HepG2 (cell line): ENCODE data around the gene KCNA4. TPM values are rescaled to one million over a fixed set of nuclear protein-coding genes. Genes with fewer than 3 reads are reported as not detected.

Source experiments
- ATAC-seq: fragments of 200-7000 bp; cut with Tn5 transposase; 3 replicates; pipeline ENCODE4 v1.9.1; 2020; ENCODE audit warnings: mild to moderate bottlenecking, moderate library complexity
- BruUV-seq: library from RNA; stranded (reverse); fragments of 400-500 nt; replicated peaks from 2 replicates; lab custom pipeline; 2021; lab: Mats Ljungman, UMichigan
- CTCF ChIA-PET: fragments of 300-600 bp; formaldehyde crosslinking; extraction: SDS; loops from one replicate; lab custom pipeline; 2021; ENCODE audit warnings: low total read pairs, inconsistent platforms, low intra/inter-chr PET ratio; lab: Yijun Ruan, JAX
- POLR2A ChIA-PET: fragments of 350-600 bp; sonication (Branson Sonifier 250); formaldehyde crosslinking; loops from one replicate; lab custom pipeline; 2020; ENCODE audit warnings: antibody characterized with exemption, inconsistent platforms; lab: Yijun Ruan, JAX
- DNase-seq: peaks from one replicate; pipeline ENCODE4 v3.0.0-alpha.2; 2015; ENCODE audit warnings: low spot score
- FAIRE-seq: peaks from 3 replicates; lab custom pipeline; 2011; peaks lifted over from hg19 to GRCh38; lab: Jason Lieb, UNC
- H2AFZ ChIP-seq: one replicate; pipeline ENCODE4 v1.6.1; 2011; ENCODE audit warnings: low read length, inconsistent platforms
- H3K27ac ChIP-seq: fragments of 300-600 bp; 3 replicates; pipeline ENCODE4 v1.8.0; 2011; ENCODE audit warnings: mixed run types, mild to moderate bottlenecking, mixed read lengths, low read length, inconsistent platforms; ENCODE audit not compliant: insufficient read depth; ENCODE audit errors: extremely low read length
- H3K27me3 ChIP-seq, 2 experiments: fragments of 200-600 bp in 1 of 2; 2 replicates in 1 of 2; 3 replicates in 1 of 2; pipeline versions ENCODE4 v1.6.0 to v1.8.0; 2011; ENCODE audit warnings: low read length in 2 of 2, mild to moderate bottlenecking in 2 of 2, moderate library complexity in 2 of 2, inconsistent platforms in 1 of 2; ENCODE audit not compliant: insufficient read depth in 2 of 2, control insufficient read depth in 1 of 2
- H3K36me3 ChIP-seq, 2 experiments: fragments of 200-600 bp in 1 of 2; replicated peaks in 1 of 2; 2 replicates in 1 of 2; 3 replicates in 1 of 2; pipeline versions ENCODE4 v1.5.1 to v1.8.0; 2011; ENCODE audit warnings: low read length in 2 of 2, inconsistent platforms in 1 of 2; ENCODE audit not compliant: insufficient read depth in 2 of 2, control insufficient read depth in 1 of 2
- H3K4me1 ChIP-seq: 2 replicates; pipeline ENCODE4 v1.5.1; 2012; ENCODE audit warnings: low read length, inconsistent platforms; ENCODE audit not compliant: insufficient read depth
- H3K4me2 ChIP-seq: 2 replicates; pipeline ENCODE4 v1.6.0; 2011; ENCODE audit warnings: low read depth, low read length, inconsistent platforms
- H3K4me3 ChIP-seq, 3 experiments: fragments of 200-600 bp in 1 of 3; sonication (generic), shearing (Covaris generic) in 1 of 3; replicated peaks in 1 of 3; 2 replicates each; pipeline ENCODE4 v1.5.1; 2011 to 2016; ENCODE audit warnings: low read length in 3 of 3, inconsistent platforms in 2 of 3, low read depth in 2 of 3, mild to moderate bottlenecking in 2 of 3, control low read depth in 1 of 3, mixed read lengths in 1 of 3; ENCODE audit not compliant: insufficient read depth in 1 of 3
- H3K79me2 ChIP-seq: one replicate; pipeline ENCODE4 v1.6.1; 2011; ENCODE audit warnings: low read length, inconsistent platforms; ENCODE audit not compliant: insufficient read depth
- H3K9ac ChIP-seq: 2 replicates; pipeline ENCODE4 v1.6.0; 2011; ENCODE audit warnings: mild to moderate bottlenecking, low read depth, low read length, inconsistent platforms; ENCODE audit not compliant: insufficient read depth
- H3K9me3 ChIP-seq: 2 replicates; pipeline ENCODE4 v1.5.1; 2012; ENCODE audit warnings: mild to moderate bottlenecking, low read length
- H4K20me1 ChIP-seq: 2 replicates; pipeline ENCODE4 v1.6.0; 2011; ENCODE audit warnings: inconsistent platforms, mild to moderate bottlenecking, low read length, moderate library complexity; ENCODE audit not compliant: insufficient read depth
- ATF1 ChIP-seq: IDR thresholded peaks from 2 replicates; pipeline ENCODE4 v1.6.1; 2016; ENCODE audit warnings: mild to moderate bottlenecking, control low read depth
- HDAC6 ChIP-seq: fragments of 200-600 bp; sonication (generic); IDR thresholded peaks from 2 replicates; pipeline ENCODE4 v1.7.0; 2017; ENCODE audit warnings: mild to moderate bottlenecking, antibody characterized with exemption, low read length, low read depth
- IKZF4 ChIP-seq: sonication (generic); formaldehyde crosslinking; IDR thresholded peaks from 2 replicates; pipeline ENCODE4 v1.5.1; 2020; ENCODE audit warnings: borderline replicate concordance, mild to moderate bottlenecking, low read depth, missing genetic modification reagents; ENCODE audit errors: not compliant biosample characterization
- NFRKB ChIP-seq: fragments of 450-650 bp; IDR thresholded peaks from 2 replicates; pipeline ENCODE4 v1.6.1; 2017
- NR2F2 ChIP-seq: IDR thresholded peaks from 2 replicates; pipeline ENCODE4 v1.6.1; 2012; ENCODE audit warnings: low read depth, inconsistent platforms, borderline replicate concordance
- SMYD3 ChIP-seq: sonication (generic); formaldehyde crosslinking; IDR thresholded peaks from 2 replicates; pipeline ENCODE4 v1.8.1; 2023; ENCODE audit warnings: mild to moderate bottlenecking, missing genetic modification reagents
- ZNF124 ChIP-seq: sonication (generic); formaldehyde crosslinking; IDR thresholded peaks from 2 replicates; pipeline ENCODE4 v1.4.0; 2020; ENCODE audit warnings: missing genetic modification reagents
- ZNF607 ChIP-seq: sonication (generic); formaldehyde crosslinking; IDR thresholded peaks from 2 replicates; pipeline ENCODE4 v1.5.1; 2020; ENCODE audit warnings: missing genetic modification reagents, mild to moderate bottlenecking, borderline replicate concordance
- ZNF674 ChIP-seq: sonication (generic); formaldehyde crosslinking; IDR thresholded peaks from 2 replicates; pipeline ENCODE4 v1.5.0; 2020; ENCODE audit warnings: low read depth, mild to moderate bottlenecking, missing genetic modification reagents
- ZSCAN12 ChIP-seq: sonication (generic); formaldehyde crosslinking; IDR thresholded peaks from 2 replicates; pipeline ENCODE4 v1.9.0; 2021; ENCODE audit warnings: mild to moderate bottlenecking, missing genetic modification reagents
- WGBS: methylation state at CpG from one replicate; pipeline ENCODE4 v1.1.6; 2017; ENCODE audit warnings: low lambda C conversion rate; 5-methylcytosine and 5-hydroxymethylcytosine counted together
- in situ Hi-C: cut with HindIII; loops from 2 replicates; pipeline ENCODE4 v1.10.0; 2017; ENCODE audit warnings: low pct_unique_long_range_greater_than_20kb; ENCODE audit not compliant: extremely low pct_ligation_motif_present
- intact Hi-C: fragments of 100-400 bp; cut with micrococcal nuclease; formaldehyde crosslinking; loops from one replicate; pipeline ENCODE4 v1.10.0; 2022; ENCODE audit not compliant: unreplicated experiment
- polyA plus RNA-seq, 8 experiments: library from polyadenylated mRNA; depleted of rRNA in 3 of 8; stranded (reverse) in 7 of 8; unstranded in 1 of 8; fragments of >200 nt; fragmentation: Illumina TruSeq in 4 of 8; extraction: Trizol in 4 of 8; gene quantifications; 2 replicates each; pipeline versions ENCODE4 v1.2.1 to v1.2.3, GENCODE V29; 2011 to 2016; ENCODE audit warnings: low read depth in 4 of 8, missing spikeins in 1 of 8, mixed read lengths in 1 of 8; ENCODE audit not compliant: insufficient read depth in 1 of 8
- total RNA-seq, 5 experiments: library from RNA; depleted of rRNA; stranded (reverse); fragments of >200 nt; fragmentation: Illumina TruSeq; extraction: Trizol; gene quantifications; 2 replicates each; pipeline ENCODE4 v1.2.3, GENCODE V29; 2016; ENCODE audit warnings: low read depth in 1 of 5
- TF ChIP-seq, protein P1 (sequence below): sonication (generic); formaldehyde crosslinking; IDR thresholded peaks from 2 replicates; pipeline ENCODE4 v1.4.0; 2020; ENCODE audit warnings: missing genetic modification reagents
- TF ChIP-seq, protein P2 (sequence below): sonication (generic); formaldehyde crosslinking; IDR thresholded peaks from 2 replicates; pipeline ENCODE4 v1.4.0; 2020; ENCODE audit warnings: missing genetic modification reagents
- TF ChIP-seq, protein P3 (sequence below): sonication (generic); formaldehyde crosslinking; IDR thresholded peaks from 2 replicates; pipeline ENCODE4 v1.4.0; 2020; ENCODE audit warnings: missing genetic modification reagents, low read depth, mild to moderate bottlenecking, borderline replicate concordance
- TF ChIP-seq, protein P4 (sequence below): sonication (generic); formaldehyde crosslinking; IDR thresholded peaks from 2 replicates; pipeline ENCODE4 v1.5.0; 2020; ENCODE audit warnings: mild to moderate bottlenecking, missing genetic modification reagents

KCNA4 gene
- total and polyA plus RNA-seq, 2 of the 13 experiments (the other 11 are each of a cell fraction or from before 2014, with no cell fraction given) = not detected

DNA sequence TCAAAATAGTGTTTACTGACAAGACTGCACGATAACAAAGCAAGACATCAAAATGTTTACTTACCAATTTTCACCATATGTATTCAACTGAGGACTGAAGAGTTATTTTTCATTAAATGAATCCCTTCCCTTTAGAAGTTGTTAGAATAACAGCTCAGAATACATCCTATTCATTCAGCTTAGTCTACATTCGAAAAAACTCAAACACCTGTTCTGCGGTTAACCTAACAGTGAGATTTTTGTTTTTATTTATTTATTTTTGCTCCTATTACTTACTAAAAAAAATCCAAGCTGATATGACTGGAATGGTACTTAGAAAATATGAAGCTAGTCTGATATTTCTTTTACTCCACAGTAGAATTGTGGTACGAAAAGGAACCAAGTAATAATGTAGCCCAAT lies 10.0 kb downstream of the KCNA4 start:
- CTCF ChIA-PET = no interaction called here
- H3K36me3 ChIP-seq = no peaks in the 10 kb centered on the region
- no peaks in the 10 kb centered on the region; a peak in 2 of 5 replicates for H3K27me3 ChIP-seq
- no peaks in the 10 kb centered on the region for H4K20me1 ChIP-seq
- ATAC-seq (no peak), FAIRE-seq (no peak), DNase-seq (no peak)
- no peak overlapping the region for H3K4me2 ChIP-seq
- POLR2A ChIA-PET = no interaction called here
- no peaks in the 10 kb centered on the region for H3K79me2 ChIP-seq
- 0% methylated on average over 4 of the region's 4 CpGs for whole genome bisulfite sequencing
- TF ChIP-seq, protein P1, sequence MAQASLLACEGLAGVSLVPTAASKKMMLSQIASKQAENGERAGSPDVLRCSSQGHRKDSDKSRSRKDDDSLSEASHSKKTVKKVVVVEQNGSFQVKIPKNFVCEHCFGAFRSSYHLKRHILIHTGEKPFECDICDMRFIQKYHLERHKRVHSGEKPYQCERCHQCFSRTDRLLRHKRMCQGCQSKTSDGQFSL (CRISPR knock-in tag) = no peak
- TF ChIP-seq IKZF4 (CRISPR knock-in tag) (no peak), NR2F2 (no peak), ZNF607 (CRISPR knock-in tag) (no peak), NFRKB (no peak), ZSCAN12 (CRISPR knock-in tag) (no peak), ATF1 (CRISPR knock-in tag) (no peak), ZNF674 (CRISPR knock-in tag) (no peak), HDAC6 (no peak), SMYD3 (CRISPR knock-in tag) (no peak), ZNF124 (no peak)
- TF ChIP-seq, protein P2, sequence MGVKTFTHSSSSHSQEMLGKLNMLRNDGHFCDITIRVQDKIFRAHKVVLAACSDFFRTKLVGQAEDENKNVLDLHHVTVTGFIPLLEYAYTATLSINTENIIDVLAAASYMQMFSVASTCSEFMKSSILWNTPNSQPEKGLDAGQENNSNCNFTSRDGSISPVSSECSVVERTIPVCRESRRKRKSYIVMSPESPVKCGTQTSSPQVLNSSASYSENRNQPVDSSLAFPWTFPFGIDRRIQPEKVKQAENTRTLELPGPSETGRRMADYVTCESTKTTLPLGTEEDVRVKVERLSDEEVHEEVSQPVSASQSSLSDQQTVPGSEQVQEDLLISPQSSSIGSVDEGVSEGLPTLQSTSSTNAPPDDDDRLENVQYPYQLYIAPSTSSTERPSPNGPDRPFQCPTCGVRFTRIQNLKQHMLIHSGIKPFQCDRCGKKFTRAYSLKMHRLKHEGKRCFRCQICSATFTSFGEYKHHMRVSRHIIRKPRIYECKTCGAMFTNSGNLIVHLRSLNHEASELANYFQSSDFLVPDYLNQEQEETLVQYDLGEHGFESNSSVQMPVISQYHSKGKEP (CRISPR knock-in tag) = no peak
- TF ChIP-seq, protein P3, sequence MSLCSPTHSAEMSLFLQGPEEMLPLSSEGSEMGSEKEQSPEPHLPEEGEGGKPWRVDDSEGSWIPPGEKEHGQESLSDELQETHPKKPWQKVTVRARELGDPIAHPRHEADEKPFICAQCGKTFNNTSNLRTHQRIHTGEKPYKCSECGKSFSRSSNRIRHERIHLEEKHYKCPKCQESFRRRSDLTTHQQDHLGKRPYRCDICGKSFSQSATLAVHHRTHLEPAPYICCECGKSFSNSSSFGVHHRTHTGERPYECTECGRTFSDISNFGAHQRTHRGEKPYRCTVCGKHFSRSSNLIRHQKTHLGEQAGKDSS (CRISPR knock-in tag) = no peak
- TF ChIP-seq, protein P4, sequence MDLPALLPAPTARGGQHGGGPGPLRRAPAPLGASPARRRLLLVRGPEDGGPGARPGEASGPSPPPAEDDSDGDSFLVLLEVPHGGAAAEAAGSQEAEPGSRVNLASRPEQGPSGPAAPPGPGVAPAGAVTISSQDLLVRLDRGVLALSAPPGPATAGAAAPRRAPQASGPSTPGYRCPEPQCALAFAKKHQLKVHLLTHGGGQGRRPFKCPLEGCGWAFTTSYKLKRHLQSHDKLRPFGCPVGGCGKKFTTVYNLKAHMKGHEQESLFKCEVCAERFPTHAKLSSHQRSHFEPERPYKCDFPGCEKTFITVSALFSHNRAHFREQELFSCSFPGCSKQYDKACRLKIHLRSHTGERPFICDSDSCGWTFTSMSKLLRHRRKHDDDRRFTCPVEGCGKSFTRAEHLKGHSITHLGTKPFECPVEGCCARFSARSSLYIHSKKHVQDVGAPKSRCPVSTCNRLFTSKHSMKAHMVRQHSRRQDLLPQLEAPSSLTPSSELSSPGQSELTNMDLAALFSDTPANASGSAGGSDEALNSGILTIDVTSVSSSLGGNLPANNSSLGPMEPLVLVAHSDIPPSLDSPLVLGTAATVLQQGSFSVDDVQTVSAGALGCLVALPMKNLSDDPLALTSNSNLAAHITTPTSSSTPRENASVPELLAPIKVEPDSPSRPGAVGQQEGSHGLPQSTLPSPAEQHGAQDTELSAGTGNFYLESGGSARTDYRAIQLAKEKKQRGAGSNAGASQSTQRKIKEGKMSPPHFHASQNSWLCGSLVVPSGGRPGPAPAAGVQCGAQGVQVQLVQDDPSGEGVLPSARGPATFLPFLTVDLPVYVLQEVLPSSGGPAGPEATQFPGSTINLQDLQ (CRISPR knock-in tag) = no peak
- H3K9ac ChIP-seq = no peak overlapping the region
- intact Hi-C loops (no loop called here), in situ Hi-C loops (no loop called here)
- no TSS peak for BruUV-seq
- no peaks in the 10 kb centered on the region for H3K4me1 ChIP-seq
- no peaks in the 10 kb centered on the region for H3K9me3 ChIP-seq
- H3K27ac ChIP-seq = no peak overlapping the region
- no peak overlapping the region for H2AFZ ChIP-seq
- H3K4me3 ChIP-seq = no peak overlapping the region
